Spleen (tissue), 11 donors: ENCODE data around the gene GNPTAB. TPM values are rescaled to one million over a fixed set of nuclear protein-coding genes. Genes with fewer than 3 reads are reported as not detected.

Experiments
- DNase-seq: peaks from one replicate; pipeline ENCODE4 v3.0.0-alpha.2; 2020
- H3K27ac ChIP-seq, 8 donors: fragments of 200-600 bp; sonication (generic) in 7 of 8; 1 replicate in 4 of 8; 2 replicates in 4 of 8; pipeline versions ENCODE4 v1.5.0 to v1.8.0; 2016 to 2021; ENCODE audit warnings: inconsistent platforms in 4 of 8, mild to moderate bottlenecking in 4 of 8, moderate library complexity in 1 of 8
- H3K27me3 ChIP-seq, 7 donors: fragments of 200-600 bp; sonication (generic) in 6 of 7; replicated peaks in 1 of 7; 1 replicate in 4 of 7; 2 replicates in 3 of 7; pipeline versions ENCODE4 v1.5.0 to v1.8.0; 2016 to 2021; ENCODE audit warnings: inconsistent platforms in 3 of 7, mild to moderate bottlenecking in 1 of 7
- H3K36me3 ChIP-seq, 6 donors: fragments of 200-600 bp; sonication (generic) in 5 of 6; 1 replicate in 4 of 6; 2 replicates in 2 of 6; pipeline versions ENCODE4 v1.5.0 to v1.8.0; 2016 to 2021; ENCODE audit warnings: inconsistent platforms in 2 of 6
- H3K4me1 ChIP-seq, 6 donors: fragments of 200-600 bp; sonication (generic) in 5 of 6; 1 replicate in 3 of 6; 2 replicates in 3 of 6; pipeline versions ENCODE4 v1.5.0 to v1.8.0; 2016 to 2021; ENCODE audit warnings: inconsistent platforms in 3 of 6
- H3K4me3 ChIP-seq, 8 donors: fragments of 200-600 bp; sonication (generic) in 7 of 8; 1 replicate in 4 of 8; 2 replicates in 4 of 8; pipeline versions ENCODE4 v1.5.0 to v1.8.0; 2016 to 2021; ENCODE audit warnings: inconsistent platforms in 4 of 8, mild to moderate bottlenecking in 4 of 8, moderate library complexity in 2 of 8
- H3K9me3 ChIP-seq, 8 donors: fragments of 200-600 bp; sonication (generic) in 7 of 8; 1 replicate in 4 of 8; 2 replicates in 4 of 8; pipeline versions ENCODE4 v1.5.0 to v1.8.0; 2016 to 2021; ENCODE audit warnings: inconsistent platforms in 4 of 8
- CTCF ChIP-seq, 11 experiments: fragments of 200-600 bp in 7 of 11; fragments of 450-650 bp in 4 of 11; sonication (generic) in 4 of 11; IDR thresholded peaks in 8 of 11; conservative IDR thresholded peaks in 3 of 11; 1 replicate in 7 of 11; 2 replicates in 4 of 11; pipeline versions ENCODE4 v1.4.0 to v1.8.0; 2016 to 2021; ENCODE audit warnings: antibody characterized with exemption in 11 of 11, inconsistent platforms in 4 of 11, mild to moderate bottlenecking in 1 of 11
- POLR2A ChIP-seq, 3 donors: fragments of 450-650 bp; IDR thresholded peaks; one replicate each; pipeline ENCODE4 v1.5.1; 2017; ENCODE audit warnings: antibody characterized with exemption in 3 of 3, mild to moderate bottlenecking in 1 of 3
- POLR2AphosphoS5 ChIP-seq, 3 donors: sonication (generic); formaldehyde crosslinking; IDR thresholded peaks; one replicate each; pipeline ENCODE4 v1.5.1; 2017; ENCODE audit warnings: antibody characterized with exemption in 3 of 3
- WGBS, 5 donors: extraction: QIAGEN DNeasy Blood & Tissue Kit in 3 of 5; methylation state at CpG; one replicate each; pipeline versions ENCODE4 v1.1.5 to v1.1.7; 2013 to 2018; 5-methylcytosine and 5-hydroxymethylcytosine counted together
- intact Hi-C: fragments of 100-400 bp; cut with DNase I; formaldehyde crosslinking; loops from one replicate; pipeline ENCODE4 v1.15.0; 2023; ENCODE audit warnings: low total_unique reads
- polyA plus RNA-seq, 3 donors: library from polyadenylated mRNA; stranded (reverse); fragments of 200-250 nt; gene quantifications; one replicate each; pipeline ENCODE4 v1.2.1, GENCODE V29; 2013
- total RNA-seq, 7 donors: library from RNA; depleted of rRNA in 3 of 7; stranded (reverse); fragments of >200 nt in 3 of 7; fragmentation: NEBNext Ultra II Directional in 4 of 7; extraction: Animal tissue kit (Norgen Biotek cat#: 25700) in 4 of 7; gene quantifications; one replicate each; pipeline versions ENCODE4 v1.1.0 to v1.2.1, GENCODE V29; 2016 to 2021
- donor health status: healthy with polysubstance abuse.
- donor health status: DM: no; HTN: no; CAD: no; lungs with moderate emphysema.
- donor health status: DM: no; HTN: no; CAD: no.
- donor health status: Bipolar disorder and iron deficiency.
- donor health status: healthy.
- donor health status: DM: no; HTN: no; CAD: no.
- donor health status: DM: yes; HTN: yes; CAD: no.

The GNPTAB gene
- total and polyA plus RNA-seq, 10 donors: 9.3 to 90.8 (median 45.2) TPM

- Histone ChIP-seq H3K27ac (no peak overlapping the region), H3K27me3 (no peaks in the 10 kb centered on the region), H3K36me3 (peaks cover 0 to 33% (median 4%) of the 10 kb centered on the region in 6 donors), H3K4me1 (peaks cover 0 to 57% (median 13%) of the 10 kb centered on the region in 6 donors), H3K9me3 (no peaks in the 10 kb centered on the region), H3K4me3 (no peak overlapping the region)
- no peak for DNase-seq
- TF ChIP-seq POLR2A (IDR thresholded peaks at IDR 0.05): no peak
- no peak for TF ChIP-seq CTCF (IDR thresholded peaks at IDR 0.05 in 8 of 11, conservative IDR thresholded peaks at IDR 0.05 in 3 of 11)
- TF ChIP-seq POLR2AphosphoS5 (IDR thresholded peaks at IDR 0.05): no peak
- intact Hi-C loops: no loop called here
- 81 to 90% (median 86%) methylated on average over 2 of the region's 2 CpGs for WGBS, 5 donors
Observed at GRCh38 chr12:101794574-101794973, 36.2 kb downstream of the GNPTAB start.

GRCh38 chr12:101793401-101793800 is 37.4 kb downstream of the GNPTAB start:
- Histone ChIP-seq H3K4me3 (no peak overlapping the region), H3K27ac (no peak overlapping the region), H3K36me3 (peaks cover 0 to 45% (median 14%) of the 10 kb centered on the region in 6 donors), H3K9me3 (no peaks in the 10 kb centered on the region), H3K27me3 (no peaks in the 10 kb centered on the region), H3K4me1 (peaks cover 0 to 53% (median 13%) of the 10 kb centered on the region in 6 donors)
- intact Hi-C loops: no loop called here
- TF ChIP-seq CTCF (IDR thresholded peaks at IDR 0.05 in 8 of 11, conservative IDR thresholded peaks at IDR 0.05 in 3 of 11) (no peak), POLR2A (IDR thresholded peaks at IDR 0.05) (no peak), POLR2AphosphoS5 (IDR thresholded peaks at IDR 0.05) (no peak)
- 50 to 58% (median 52%) methylated on average over 1 of the region's 1 CpG for WGBS, 5 donors
- no peak for DNase-seq

GRCh38 chr12:101792046-101792931 is 38.5 kb downstream of the GNPTAB start:
- intact Hi-C loops: no loop called here
- WGBS, 5 donors: 74 to 80% (median 76%) methylated on average over 6 of the region's 6 CpGs
- TF ChIP-seq CTCF (IDR thresholded peaks at IDR 0.05 in 8 of 11, conservative IDR thresholded peaks at IDR 0.05 in 3 of 11) (peak in 6 of 11 experiments; percentile 12 to 30 (median 18)), POLR2A (IDR thresholded peaks at IDR 0.05) (no peak)
- Histone ChIP-seq H3K4me3 (no peak overlapping the region), H3K36me3 (peaks cover 0 to 55% (median 17%) of the 10 kb centered on the region in 6 donors), H3K27ac (no peak overlapping the region), H3K27me3 (no peaks in the 10 kb centered on the region), H3K4me1 (peaks cover 0 to 42% (median 13%) of the 10 kb centered on the region in 6 donors), H3K9me3 (no peaks in the 10 kb centered on the region)
- DNase-seq: no peak

GRCh38 chr12:101789171-101789570 is 41.6 kb downstream of the GNPTAB start:
- no peak overlapping the region for H3K4me3 ChIP-seq
- TF ChIP-seq POLR2AphosphoS5 (IDR thresholded peaks at IDR 0.05) (no peak), CTCF (IDR thresholded peaks at IDR 0.05 in 8 of 11, conservative IDR thresholded peaks at IDR 0.05 in 3 of 11) (no peak), POLR2A (IDR thresholded peaks at IDR 0.05) (no peak)
- peaks cover 0 to 70% (median 26%) of the 10 kb centered on the region in 6 donors for H3K36me3 ChIP-seq
- intact Hi-C loops: no loop called here
- no peak for DNase-seq
- no peaks in the 10 kb centered on the region for H3K27me3 ChIP-seq
- 92 to 99% (median 97%) methylated on average over 4 of the region's 4 CpGs for WGBS, 5 donors
- no peak overlapping the region for H3K27ac ChIP-seq
- H3K9me3 ChIP-seq: no peaks in the 10 kb centered on the region
- peaks cover 0 to 25% (median 4%) of the 10 kb centered on the region in 6 donors for H3K4me1 ChIP-seq
